GM21390 (cell line): ENCODE measurements around the gene GLS.
"Not testable (repeated sequence)": the region's sequence is repeated elsewhere in the genome, so short reads cannot be mapped to it uniquely, and the experiment has no call there.

Experiments
- ATAC-seq: cut with Tn5 transposase; IDR thresholded peaks from one replicate; pipeline ENCODE4 v1.9.1; 2021; ENCODE audit not compliant: unreplicated experiment

GLS gene

GRCh38 chr2:190882856-190883582, 2.4 kb downstream of the GLS start:
- no peak for ATAC-seq

DNA sequence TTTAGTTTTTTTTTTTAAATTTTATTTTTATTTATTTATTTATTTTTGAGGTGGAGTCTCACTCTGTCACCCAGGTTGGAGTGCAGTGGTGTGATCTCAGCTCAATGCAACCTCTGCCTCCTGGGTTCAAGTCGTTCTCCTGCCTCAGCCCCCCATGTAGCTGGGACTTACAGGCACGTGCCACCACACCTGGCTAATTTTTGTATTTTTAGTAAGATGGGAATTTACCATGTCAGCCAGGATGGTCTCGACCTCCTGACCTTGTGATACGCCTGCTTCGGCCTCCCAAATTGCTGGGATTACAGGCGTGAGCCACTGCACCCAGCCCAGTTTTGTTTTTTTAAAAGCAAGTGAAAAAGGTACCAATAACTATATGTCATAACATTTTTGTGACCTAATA, 5.2 kb downstream of the GLS start:
- ATAC-seq: not testable (repeated sequence)

- ATAC-seq: peak; percentile 77
These were observed 6.5 kb downstream of the GLS start for GRCh38 chr2:190887089-190887488.

DNA sequence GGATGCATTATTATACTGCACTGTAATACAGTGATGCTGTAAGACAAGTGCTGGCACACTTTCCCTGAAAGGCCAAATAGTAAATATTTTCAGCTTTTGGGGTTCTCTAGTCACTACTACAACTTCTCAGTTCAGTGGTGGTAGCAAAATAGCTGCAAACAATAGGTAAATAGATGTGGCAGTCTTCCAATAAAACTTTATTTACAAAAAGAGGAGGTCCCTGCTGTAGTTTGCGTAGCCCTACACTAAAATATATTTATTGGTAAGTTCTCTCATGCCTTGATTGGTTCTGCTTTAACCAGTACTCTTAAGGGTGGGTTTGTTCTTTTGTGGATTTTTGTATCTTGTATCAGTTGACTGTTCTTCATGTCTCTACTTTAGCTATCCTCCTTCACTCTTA, 7.8 kb downstream of the GLS start:
- ATAC-seq: no peak

DNA sequence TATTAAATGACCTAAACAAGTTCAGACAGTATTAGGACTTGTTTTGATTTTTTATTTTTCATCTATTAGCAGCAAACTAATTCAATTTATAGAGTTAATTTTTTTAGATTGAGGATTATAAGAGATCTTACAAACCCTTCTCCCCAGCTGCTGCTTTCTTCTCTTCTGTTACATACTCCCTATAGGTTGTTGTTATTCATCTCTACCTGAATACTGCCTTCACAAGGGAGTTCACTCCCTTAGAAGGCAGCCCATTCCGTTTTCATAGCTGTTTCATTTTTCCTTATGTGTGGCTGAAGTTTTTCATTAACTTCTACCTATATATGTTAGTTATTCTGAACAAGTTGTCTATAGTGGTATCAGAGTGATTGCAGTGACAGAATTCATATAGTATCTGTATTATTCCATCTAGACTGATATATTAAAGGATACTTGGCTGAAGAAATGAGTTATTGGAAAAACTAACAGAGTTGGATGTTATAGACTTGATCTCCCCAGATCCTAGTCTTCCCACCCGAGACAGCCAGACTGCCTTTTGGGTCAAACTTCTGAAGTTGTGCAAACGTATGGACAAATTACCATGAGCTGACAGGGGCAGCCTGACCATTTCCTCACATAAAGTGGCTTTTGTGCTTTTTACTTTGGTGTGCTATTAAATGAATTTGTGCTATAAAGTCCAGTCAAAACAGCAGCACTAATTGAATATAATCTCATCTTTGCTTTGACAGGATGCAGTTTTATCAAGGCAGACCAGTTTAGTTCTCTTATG, 8.7 kb downstream of the GLS start:
- ATAC-seq: no peak

DNA sequence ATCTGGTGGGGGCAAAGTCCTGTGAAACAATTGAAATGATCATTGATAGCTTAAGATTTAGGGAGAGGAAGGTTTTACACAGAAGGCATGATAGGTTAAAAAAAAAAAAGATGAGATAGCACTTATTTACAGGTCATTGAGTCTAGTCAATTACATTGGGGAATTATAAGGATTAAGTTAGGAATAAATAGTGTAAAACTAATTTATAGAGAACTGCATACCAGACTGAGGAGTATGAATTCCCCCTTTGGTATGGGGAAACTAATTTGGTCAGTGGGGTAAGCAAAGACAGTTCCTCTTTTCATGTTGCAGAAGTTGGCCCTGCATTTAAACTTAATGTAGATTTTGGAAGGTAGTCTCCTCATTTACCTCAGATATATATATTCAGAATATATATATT, 10.8 kb downstream of the GLS start:
- peak; percentile 44 for ATAC-seq

DNA sequence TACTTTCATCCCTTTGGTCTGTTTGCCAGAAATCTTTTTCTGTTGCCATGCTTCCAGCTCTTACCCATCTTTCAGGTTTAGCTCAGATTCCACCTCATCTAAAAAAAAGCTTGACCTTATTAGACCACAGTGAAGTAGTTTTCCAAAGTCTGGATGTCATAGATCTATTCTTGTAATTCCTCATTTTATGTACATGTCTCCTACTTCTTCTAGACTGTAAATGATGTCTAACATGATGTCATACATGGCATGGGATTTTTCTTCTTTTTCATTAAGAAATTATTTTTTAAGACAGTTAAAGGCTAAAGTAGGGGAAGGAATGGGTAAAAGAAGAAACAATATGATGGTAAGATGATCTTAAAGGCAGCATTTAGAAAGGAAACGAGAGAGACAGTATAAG, 11.3 kb downstream of the GLS start:
- no peak for ATAC-seq

DNA sequence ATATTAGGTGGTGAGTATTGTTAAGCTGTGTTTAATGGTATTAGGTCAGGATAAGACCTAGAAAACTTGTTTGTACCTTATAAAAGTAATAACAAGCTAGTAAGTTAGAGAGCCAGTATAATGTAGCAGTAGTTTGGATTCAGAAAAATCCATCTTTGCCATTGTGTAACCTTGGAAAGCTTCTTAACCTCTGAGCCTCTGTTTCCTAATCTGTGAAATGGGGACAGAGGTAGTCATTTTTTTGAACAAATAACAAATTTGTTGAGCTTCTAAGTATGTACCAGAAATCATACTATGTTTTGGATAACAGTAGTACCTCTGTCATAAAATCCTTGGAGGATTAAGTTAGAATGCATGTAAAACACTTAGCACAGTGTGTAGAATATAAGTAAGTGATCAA, 12.5 kb downstream of the GLS start:
- ATAC-seq: no peak

DNA sequence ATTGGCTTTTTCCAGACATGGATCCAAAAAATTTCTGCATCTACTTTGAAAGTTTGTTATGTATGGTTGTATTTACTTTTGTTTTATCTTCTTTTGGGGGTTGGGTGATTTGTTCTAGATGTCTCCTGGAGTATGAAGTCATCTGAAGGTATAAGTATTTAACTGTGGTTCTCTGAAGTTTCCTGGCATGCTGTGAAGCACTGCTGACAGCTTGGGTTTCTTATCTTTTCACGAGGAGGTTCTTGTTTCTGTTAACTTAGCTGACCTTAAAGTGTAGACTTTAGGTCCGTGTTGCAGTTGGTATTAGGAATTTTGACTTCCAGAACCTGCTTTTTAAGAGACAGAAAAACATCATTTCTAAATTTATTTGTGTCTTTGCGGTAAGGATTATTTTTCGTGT, 15.9 kb downstream of the GLS start:
- ATAC-seq: no peak

DNA sequence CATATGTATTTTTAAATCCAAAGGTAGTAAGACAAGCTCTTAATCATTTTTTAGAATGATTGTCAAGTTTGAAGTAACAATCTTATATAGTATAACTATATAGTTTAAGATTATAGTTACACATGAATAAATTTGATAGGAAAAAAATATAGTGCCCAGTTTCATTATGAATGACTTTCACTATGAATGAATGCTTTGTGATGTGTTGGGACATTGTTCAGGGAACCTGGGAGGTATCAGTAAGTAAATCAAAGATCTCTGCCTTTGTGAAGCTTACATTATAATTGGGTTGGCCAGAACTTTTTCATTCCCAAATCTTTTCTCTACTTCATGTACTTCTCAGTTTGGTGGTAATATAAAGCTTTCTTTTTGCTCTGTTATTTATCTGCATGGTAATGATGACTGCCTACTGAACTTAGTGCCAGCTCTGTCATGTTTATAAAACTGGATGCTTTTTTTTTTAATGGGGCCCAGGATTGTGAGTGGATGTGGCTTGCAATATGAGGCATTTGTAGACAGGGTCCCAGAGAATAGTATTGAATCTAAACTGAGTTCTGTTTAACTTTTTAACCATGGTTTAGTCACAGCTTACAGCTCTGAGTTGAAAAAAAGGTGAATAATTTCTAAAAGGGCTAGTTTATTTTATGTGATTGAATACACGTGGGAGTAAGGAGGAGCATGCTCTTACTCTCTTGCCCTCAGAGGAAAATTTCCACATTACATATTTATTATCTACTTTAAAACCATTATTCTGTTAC, 23.3 kb downstream of the GLS start:
- no peak for ATAC-seq

DNA sequence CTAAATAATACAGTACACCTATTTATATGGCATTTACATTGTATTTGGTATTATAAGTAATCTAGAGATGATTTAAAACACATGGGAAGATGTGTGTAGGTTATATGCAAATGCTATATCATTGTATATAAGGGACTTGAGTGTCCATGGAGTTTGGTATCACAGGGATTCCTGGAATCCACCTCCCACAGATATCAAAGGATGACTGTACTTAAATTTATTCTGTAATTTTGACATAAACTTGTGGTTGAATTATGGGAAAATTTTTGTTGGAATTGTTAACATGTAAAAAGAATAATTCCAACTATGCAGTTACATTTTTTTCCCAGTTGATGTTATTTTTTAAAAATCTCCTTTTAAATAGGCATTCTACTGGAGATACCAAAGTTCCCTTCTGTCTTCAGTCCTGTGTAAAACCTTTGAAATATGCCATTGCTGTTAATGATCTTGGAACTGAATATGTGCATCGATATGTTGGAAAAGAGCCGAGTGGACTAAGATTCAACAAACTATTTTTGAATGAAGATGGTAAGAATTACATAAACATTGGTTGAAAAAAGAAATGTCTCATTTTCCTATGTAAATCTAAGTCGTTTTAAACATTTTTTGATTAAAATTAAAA, 24.1 kb downstream of the GLS start:
- ATAC-seq: no peak

DNA sequence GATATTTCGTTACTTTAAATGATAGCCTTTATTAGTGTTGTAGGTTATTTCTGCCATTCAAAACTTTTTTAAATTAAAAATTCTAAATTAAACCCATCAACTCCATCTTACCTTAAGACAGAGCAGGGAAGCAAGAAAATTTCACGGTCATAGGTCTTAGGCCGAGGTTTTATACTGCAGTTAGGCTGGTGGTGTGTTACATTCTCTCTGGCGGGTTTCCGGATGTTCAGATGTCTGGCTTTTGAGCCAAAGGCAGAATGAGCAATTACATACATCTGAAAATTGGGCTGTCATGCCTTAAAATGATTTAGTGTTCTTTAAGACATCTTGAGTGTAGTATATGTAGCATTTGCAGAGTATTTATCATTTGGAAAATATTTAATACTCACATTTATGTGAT, 27.9 kb downstream of the GLS start:
- no peak for ATAC-seq

DNA sequence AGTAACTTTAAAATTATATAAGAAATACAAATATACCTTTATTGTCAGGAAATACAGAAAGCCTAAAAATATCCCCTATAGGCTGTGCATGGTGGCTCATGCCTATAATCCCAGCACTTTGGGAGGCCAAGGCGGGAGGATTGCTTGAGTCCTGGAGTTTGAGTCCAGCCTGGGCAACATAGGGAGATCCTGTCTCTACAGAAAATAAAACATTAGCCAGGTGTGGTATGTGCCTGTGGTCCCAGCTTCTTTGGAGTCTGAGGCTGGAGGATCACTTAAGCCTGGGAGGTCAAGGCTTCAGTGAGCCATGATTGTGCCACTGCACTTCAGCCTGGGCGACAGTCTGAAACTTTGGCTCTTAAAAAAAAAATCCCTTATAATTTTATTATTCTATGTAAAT, 29.1 kb downstream of the GLS start:
- ATAC-seq: no peak

DNA sequence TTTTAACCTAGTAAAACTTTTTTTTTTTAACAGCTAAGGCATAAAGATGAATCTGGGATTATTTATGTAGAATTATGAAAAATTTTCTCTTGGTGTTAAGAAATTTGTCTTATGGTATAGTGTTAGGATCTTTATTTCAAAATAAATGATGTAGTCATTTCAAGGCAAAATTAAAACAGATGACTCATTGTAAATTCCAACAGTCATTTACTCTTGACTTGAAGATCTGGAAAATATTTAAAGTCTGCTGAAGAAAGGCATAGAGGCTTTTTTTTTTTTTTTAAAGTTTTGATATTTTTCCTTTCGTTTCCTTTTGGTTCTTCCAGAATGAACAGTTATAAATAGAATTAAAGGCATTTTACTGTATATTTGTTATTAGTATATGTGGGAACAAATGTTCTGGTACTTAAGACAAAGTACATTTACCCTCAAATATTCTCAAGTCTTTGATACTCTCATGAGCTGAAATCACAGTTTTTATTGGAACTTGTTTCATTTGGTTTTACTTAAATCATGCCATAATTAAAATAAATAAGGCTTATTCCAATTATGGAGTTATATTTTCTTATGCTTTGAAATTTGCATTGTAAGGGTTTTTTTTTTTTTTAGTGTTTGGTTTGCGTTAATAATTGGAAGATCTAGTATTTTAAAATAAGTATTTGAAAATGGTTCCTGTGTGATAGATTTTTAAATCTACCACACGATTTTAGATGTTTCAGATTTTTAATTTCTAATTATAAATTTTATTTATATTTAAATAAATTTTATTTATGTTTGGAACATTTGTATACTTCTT, 29.9 kb downstream of the GLS start:
- ATAC-seq: no peak

DNA sequence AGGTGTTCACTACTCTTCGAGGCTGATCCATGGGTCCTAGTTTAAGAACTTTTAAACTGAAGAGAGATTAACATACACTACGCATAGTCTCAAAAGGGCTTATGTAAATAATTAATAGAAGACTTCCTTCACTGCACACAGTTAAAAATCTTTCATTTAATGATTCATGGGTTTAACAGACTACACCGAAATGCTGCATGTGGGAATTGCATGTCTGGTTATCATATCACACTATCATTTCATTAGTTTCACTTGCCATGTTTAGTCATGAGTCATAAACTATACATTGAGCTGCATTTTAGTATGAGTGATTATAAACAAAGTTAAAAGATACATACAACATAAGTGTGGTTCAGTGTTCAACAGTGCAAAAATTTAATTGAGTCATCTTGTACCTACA, 31.2 kb downstream of the GLS start:
- peak; percentile 88 for ATAC-seq

GRCh38 chr2:190912726-190913125, 32.1 kb downstream of the GLS start:
- no peak for ATAC-seq

- no peak for ATAC-seq
These were observed 33.1 kb downstream of the GLS start for GRCh38 chr2:190913725-190914124.

- no peak for ATAC-seq
These were observed 36.2 kb downstream of the GLS start for GRCh38 chr2:190916829-190917228.

DNA sequence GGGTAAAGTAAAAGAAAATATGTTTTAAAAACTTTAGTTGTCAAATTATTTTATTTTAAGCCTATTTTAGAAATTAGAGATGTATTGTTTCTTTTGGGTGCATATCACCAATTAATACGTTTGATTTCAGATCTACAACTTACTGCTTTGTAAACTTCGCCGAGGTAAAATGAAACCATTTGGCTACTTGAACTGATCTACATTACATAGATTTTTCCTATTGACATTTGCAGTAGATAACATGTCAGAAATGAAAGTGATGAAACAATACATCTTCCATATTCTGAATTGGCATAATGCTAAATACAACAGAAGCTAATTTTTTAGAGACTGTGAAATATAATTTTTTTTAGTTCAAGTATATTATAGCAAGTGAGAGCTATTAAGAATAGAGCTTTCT, 39.5 kb downstream of the GLS start:
- ATAC-seq: no peak

DNA sequence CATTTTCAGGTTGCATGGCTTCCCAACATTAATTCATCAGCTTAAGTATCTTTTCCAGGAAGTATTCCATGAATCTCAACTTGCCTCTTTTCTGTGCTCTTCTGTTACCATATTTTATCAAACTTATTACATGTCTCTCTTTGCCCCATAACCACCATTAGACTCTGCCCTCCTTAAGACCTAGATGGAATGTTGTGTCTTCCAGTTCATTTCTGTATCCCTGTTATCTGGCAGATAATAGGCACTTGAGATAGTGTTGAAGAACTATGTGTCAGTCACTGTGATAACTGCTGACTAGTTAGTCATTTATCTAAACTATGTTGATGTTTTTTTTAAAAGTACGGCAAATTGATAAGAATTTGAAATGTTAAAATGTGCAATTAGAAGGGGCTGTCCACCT, 41.8 kb downstream of the GLS start:
- ATAC-seq: no peak

DNA sequence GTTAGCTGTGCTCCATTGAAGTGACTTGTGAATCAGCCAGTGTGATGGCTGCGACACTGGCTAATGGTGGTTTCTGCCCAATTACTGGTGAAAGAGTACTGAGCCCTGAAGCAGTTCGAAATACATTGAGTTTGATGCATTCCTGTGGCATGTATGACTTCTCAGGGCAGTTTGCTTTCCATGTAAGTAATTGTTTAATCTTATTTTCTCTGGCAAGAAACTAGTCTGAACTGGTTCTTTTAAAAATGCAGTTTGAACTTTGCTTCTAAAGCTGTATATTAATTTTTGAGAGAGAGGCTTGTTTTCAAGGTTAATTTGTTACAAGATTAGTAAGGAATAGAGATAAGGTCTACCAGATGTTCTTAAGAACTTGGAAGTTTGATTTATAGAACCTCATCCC, 46.7 kb downstream of the GLS start:
- ATAC-seq: no peak
